Left renal pelvis (tissue), 4 donors: ENCODE data around the gene DLGAP3. TPM values are rescaled to one million over a fixed set of nuclear protein-coding genes. Genes with fewer than 3 reads are reported as not detected.

Experiments
- DNase-seq, 4 donors: peaks; one replicate each; pipeline ENCODE4 v3.0.0-alpha.2; 2013; ENCODE audit warnings: low read depth in 4 of 4, low spot score in 3 of 4
- polyA plus RNA-seq, 4 donors: library from polyadenylated mRNA; unstranded; fragments of 120-200 nt; gene quantifications; one replicate each; pipeline ENCODE4 v1.2.1, GENCODE V29; 2013; ENCODE audit not compliant: insufficient read length in 4 of 4

DLGAP3 gene
- polyA plus RNA-seq, 4 donors, result 0.29 to 3.2 (median 1.8) TPM

GRCh38 chr1:34929853-34930701, 627 bp upstream of the DLGAP3 start:
- no peak for DNase-seq

GRCh38 chr1:34928699-34929496, 552 bp downstream of the DLGAP3 start:
- no peak for DNase-seq

GRCh38 chr1:34928066-34928696, 1.3 kb downstream of the DLGAP3 start:
- DNase-seq, result no peak

- DNase-seq, result no peak
Observed at GRCh38 chr1:34927316-34927715, 2.1 kb downstream of the DLGAP3 start.

- DNase-seq, result no peak
Observed at GRCh38 chr1:34926894-34927293, 2.6 kb downstream of the DLGAP3 start.

- DNase-seq, result no peak
Observed at GRCh38 chr1:34926156-34926555, 3.3 kb downstream of the DLGAP3 start.

GRCh38 chr1:34925730-34926129, 3.7 kb downstream of the DLGAP3 start:
- DNase-seq, result no peak

GRCh38 chr1:34924759-34925555, 4.5 kb downstream of the DLGAP3 start:
- DNase-seq, result peak; percentile 47 to 62 (median 58)

GRCh38 chr1:34923490-34923889, 6.0 kb downstream of the DLGAP3 start:
- no peak for DNase-seq

GRCh38 chr1:34918977-34919561, 10.4 kb downstream of the DLGAP3 start:
- no peak for DNase-seq

GRCh38 chr1:34918386-34918976, 11.0 kb downstream of the DLGAP3 start:
- no peak for DNase-seq

GRCh38 chr1:34917017-34917416, 12.4 kb downstream of the DLGAP3 start:
- no peak for DNase-seq

GRCh38 chr1:34916104-34916503, 13.3 kb downstream of the DLGAP3 start:
- DNase-seq, result no peak

- no peak for DNase-seq
Observed at GRCh38 chr1:34915521-34915920, 13.9 kb downstream of the DLGAP3 start.

- DNase-seq, result no peak
Observed at GRCh38 chr1:34914958-34915357, 14.5 kb downstream of the DLGAP3 start.

GRCh38 chr1:34911465-34911864, 18.0 kb downstream of the DLGAP3 start:
- DNase-seq, result no peak

- DNase-seq, result no peak
Observed at GRCh38 chr1:34910425-34910824, 19.0 kb downstream of the DLGAP3 start.

GRCh38 chr1:34908369-34908768, 21.1 kb downstream of the DLGAP3 start:
- DNase-seq, result no peak

GRCh38 chr1:34907487-34908090, 21.9 kb downstream of the DLGAP3 start:
- DNase-seq, result no peak
